Measurements from ENCODE around the gene MTCL1.

MTCL1 gene

DNA sequence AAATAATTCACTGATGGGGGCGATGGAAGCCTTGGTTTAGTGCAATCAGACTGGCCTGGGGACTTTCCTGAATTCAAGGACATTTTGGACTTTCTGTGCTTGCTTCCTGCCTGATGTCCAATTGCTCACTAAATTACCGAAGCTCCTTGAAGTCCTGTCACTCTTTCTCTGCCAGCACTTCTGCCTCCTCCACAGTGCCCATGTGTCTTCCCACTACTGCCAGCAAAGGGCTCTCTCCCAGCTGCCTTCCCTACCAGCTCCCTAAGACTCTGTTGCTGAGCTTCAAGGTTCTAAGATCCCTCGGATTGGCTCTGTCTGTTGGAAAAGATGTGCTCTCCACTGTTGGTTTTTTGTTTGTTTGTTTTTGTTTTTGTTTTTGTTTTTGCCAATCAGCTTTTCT is 158.1 kb downstream of the MTCL1 start:
- no peak for DNase-seq (ENCODE audit: low read depth in 2 of 2)

GRCh38 chr18:8865934-8866333 is 160.6 kb downstream of the MTCL1 start:
- no peak for DNase-seq (ENCODE audit: low read depth in 2 of 2)

DNA sequence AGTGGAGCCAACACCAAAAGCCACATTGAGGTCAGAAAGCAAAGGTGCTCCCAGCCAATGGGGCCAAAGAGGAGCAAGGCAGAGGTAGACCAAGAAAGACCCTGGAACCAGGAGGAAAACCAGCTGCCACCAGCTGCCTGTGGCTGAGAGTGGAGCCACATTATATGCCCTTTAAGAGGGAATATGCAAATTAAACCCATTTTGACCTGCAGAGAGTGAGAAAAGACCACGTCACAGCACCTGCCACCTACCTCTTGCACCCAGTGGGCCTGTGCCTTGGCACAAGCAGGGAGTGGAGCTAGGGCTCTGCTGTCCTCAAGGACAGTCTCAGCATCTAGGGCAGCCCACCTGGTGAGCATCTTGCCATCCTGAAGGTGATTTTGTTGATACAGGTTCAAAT is 161.3 kb downstream of the MTCL1 start:
- no peak for DNase-seq (ENCODE audit: low read depth in 2 of 2)

- DNase-seq (ENCODE audit: low read depth in 2 of 2), result no peak
These were observed 162.9 kb downstream of the MTCL1 start for GRCh38 chr18:8868276-8868675.

DNA sequence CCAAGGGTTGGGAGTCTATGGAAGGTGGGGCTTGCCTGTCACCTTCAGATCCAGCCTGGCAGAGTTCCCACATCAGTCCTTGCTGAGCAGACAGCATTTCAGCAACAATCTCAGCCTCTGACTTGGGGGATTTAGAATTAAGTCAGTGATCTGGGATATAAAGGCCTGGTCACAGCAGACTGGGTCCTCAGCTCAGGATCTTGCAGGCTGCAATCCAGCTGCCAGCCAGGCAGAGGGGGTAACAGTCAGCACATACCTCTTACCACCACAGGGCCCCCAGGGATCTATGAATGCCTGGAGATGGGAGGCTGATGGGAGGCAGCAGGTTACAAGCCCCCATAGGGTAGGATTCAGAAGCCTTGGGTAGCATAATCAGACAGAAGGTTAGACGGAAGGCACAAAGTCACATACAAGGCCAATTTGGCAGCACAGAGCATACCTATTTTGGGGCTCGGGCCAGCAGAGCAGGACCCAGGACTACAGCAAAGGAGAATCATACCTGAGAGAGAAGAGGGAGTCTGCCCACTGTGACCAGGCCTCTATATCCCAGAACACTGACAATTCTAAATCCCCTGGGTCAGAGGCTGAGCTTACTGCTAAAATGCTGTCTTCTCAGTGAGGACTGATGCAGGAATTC is 163.5 kb downstream of the MTCL1 start:
- no peak for DNase-seq (ENCODE audit: low read depth in 2 of 2)

- DNase-seq (ENCODE audit: low read depth in 2 of 2), result no peak
These were observed 164.3 kb downstream of the MTCL1 start for GRCh38 chr18:8869696-8870095.

DNA sequence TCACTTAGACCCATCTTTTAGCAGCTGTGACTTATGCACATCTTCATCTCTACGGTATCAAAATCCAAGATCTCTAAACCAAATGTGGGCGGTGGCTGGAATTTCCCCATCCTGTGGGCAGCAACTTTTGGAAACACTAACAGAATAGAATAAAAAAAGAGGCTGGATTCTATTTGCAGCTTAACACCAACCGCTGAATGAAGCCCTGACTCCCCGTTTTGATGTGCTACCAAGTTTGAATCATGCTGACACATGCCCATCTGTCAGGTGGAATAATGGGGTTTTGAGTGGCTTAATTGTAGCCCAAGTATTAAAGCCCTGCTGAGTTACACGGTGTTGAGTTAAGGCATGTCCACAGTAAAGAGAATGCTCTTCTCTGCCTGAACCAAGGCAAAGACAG is 165.2 kb downstream of the MTCL1 start:
- no peak for DNase-seq (ENCODE audit: low read depth in 2 of 2)

DNA sequence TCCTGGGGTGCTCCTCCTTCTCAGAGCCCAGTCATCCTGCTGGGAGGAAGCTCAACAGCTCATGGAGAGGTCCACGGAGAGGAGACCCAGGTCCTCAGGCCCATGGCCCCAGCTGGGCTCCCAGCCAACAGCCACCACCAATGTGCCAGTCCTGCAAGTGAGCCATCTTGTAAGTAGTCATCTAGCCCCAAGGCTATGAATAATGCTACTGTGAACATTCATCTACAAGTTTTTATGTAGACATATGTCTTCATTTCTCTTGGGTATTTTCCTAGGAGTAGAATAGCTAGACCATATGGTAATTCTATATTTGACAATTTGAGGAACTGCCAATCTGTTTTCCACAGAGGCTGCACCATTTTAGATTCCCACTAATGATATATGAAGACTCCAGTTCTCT is 166.1 kb downstream of the MTCL1 start:
- DNase-seq (ENCODE audit: low read depth in 2 of 2), result no peak

DNA sequence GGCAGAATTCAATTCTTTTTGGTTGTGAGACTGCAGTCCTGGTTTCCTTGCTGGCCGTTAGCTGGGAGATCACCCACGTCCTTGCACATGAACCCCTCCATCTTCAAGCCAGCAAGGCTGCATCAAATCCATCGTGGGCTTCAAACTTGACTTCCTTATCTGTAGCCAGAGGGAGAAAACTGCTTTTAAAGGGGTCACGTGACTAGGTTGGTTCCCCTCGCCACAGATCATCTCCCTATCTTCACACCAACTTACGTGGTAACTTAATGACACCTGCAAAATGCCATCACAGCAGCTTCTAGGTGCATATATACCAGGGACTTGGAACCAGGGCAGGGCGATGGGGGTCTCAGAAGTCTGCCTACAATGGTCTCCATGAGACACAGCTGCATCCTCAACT is 169.5 kb downstream of the MTCL1 start:
- DNase-seq (ENCODE audit: low read depth in 2 of 2), result no peak

DNA sequence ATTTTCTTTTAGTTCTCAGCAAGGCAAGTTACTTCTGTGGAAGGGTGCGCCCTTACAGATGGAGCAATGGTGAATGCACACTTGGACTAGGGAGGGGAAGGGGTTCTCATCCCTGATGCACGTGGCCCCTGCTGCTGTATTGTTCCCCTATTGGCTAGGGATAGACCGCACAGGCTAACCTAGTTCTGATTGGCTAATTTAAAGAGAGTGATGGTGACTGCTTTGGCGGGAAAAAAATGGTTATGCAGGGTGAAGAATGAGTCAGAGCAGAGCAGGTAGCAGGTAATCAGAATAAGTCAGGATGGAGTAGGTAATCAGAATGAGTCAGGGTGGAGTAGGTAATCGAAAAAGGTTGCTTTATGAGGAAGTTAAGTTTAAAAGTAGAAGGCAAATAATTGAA is 171.5 kb downstream of the MTCL1 start:
- no peak for DNase-seq (ENCODE audit: low read depth in 2 of 2)

DNA sequence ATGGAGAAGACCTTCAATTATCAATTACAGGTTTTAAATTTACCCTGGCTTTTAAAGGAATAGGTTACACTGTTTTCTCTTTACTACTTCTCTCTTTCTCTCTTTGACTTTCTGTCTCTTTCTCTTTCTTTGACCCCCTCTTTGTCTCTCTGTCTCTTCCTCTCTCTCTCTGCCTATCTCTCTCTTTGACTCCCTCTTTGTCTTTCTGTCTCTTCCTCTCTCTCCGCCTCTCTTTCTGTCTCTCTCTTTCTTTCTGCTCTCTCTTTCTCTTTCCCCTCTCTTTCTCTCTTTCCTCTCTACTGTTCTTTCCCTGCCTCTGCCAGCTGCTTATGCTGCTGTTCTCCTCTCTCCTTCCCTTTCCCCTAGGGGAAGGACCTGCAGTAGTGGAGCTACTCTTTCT is 175.7 kb downstream of the MTCL1 start:
- no peak for DNase-seq (ENCODE audit: low read depth in 2 of 2)
